NCI-H1092 treated with DMSO at 0.1 percent for 48 hours (cell line): Measurements from ENCODE around the gene MEF2B.

Experiments used
- DNase-seq: peaks from one replicate; lab custom pipeline; 2025; lab: John Stamatoyannopoulos, UW

Gene MEF2B

GRCh38 chr19:19170053-19170872 is at the start of gene MEF2B:
MEF2B (minus strand) TSS chr19:19170263; CDS start chr19:19150735, 19,528 bp downstream.
- peak; percentile 33 for DNase-seq

GRCh38 chr19:19218911-19219310 is 48.8 kb upstream of the MEF2B start:
- DNase-seq, result no peak

- no peak for DNase-seq
Observed at GRCh38 chr19:19217099-19217498, 47.0 kb upstream of the MEF2B start.

GRCh38 chr19:19215792-19216191 is 45.7 kb upstream of the MEF2B start:
- DNase-seq, result no peak

GRCh38 chr19:19214892-19215291 is 44.8 kb upstream of the MEF2B start:
- no peak for DNase-seq

- DNase-seq, result no peak
Observed at GRCh38 chr19:19214159-19214490, 44.1 kb upstream of the MEF2B start.

GRCh38 chr19:19213426-19214158 is 43.5 kb upstream of the MEF2B start:
- no peak for DNase-seq

GRCh38 chr19:19212916-19213315 is 42.9 kb upstream of the MEF2B start:
- no peak for DNase-seq

- DNase-seq, result peak; percentile 14
Observed at GRCh38 chr19:19211499-19212420, 41.7 kb upstream of the MEF2B start, which contains the start of gene NCAN. NCAN (plus strand) TSS chr19:19211958; CDS start chr19:19216954, 4,996 bp downstream.

GRCh38 chr19:19209372-19209771 is 39.3 kb upstream of the MEF2B start:
- peak; percentile 3 for DNase-seq

GRCh38 chr19:19207637-19208572 is 37.8 kb upstream of the MEF2B start:
- DNase-seq, result no peak

GRCh38 chr19:19206938-19207337 is 36.9 kb upstream of the MEF2B start:
- DNase-seq, result no peak

GRCh38 chr19:19205416-19206410 is 35.6 kb upstream of the MEF2B start:
- no peak for DNase-seq

GRCh38 chr19:19204181-19204580 is 34.1 kb upstream of the MEF2B start:
- DNase-seq, result no peak

GRCh38 chr19:19203012-19203856 is 33.2 kb upstream of the MEF2B start, which contains the start of gene NR2C2AP:
NR2C2AP (minus strand) TSS chr19:19203414; CDS start chr19:19203060, 354 bp downstream.
- peak; percentile 85 for DNase-seq

GRCh38 chr19:19202707-19203011 is 32.6 kb upstream of the MEF2B start:
- DNase-seq, result no peak

- DNase-seq, result no peak
Observed at GRCh38 chr19:19201697-19202630, 31.9 kb upstream of the MEF2B start.

- DNase-seq, result no peak
Observed at GRCh38 chr19:19193926-19194325, 23.9 kb upstream of the MEF2B start.
